A549 treated with dexamethasone at 1 μM for 4 hours (cell line): ENCODE data around the gene MORC4. TPM values are rescaled to one million over a fixed set of nuclear protein-coding genes. Genes with fewer than 3 reads are reported as not detected.

Source experiments
- total RNA-seq: library from RNA; stranded (reverse); fragments of 200-300 nt; extraction: Qiagen RNA extraction; gene quantifications from 5 replicates; pipeline ENCODE4 v1.2.3, GENCODE V29; 2022

Gene MORC4
- 28.4 to 37.6 TPM (median 33.5 TPM) in 5 replicates for total RNA-seq

GRCh38 chrX:107000013-107000515 is at the start of gene MORC4:
MORC4 (minus strand) TSS chrX:107000212; CDS start chrX:106999969, 243 bp downstream.

GRCh38 chrX:106919932-106920452 is 80.0 kb downstream of the MORC4 start, which contains the start of gene CLDN2:
CLDN2 (plus strand) TSS chrX:106920402; CDS start chrX:106928229, 7,827 bp downstream.

GRCh38 chrX:106903291-106903824 is 96.7 kb downstream of the MORC4 start, which contains the start of gene RIPPLY1:
RIPPLY1 (minus strand) TSS chrX:106903341; CDS start chrX:106903287, 54 bp downstream.

Other genes with a start within 250 kb of the MORC4 start
- 0.99 to 1.8 TPM (median 1.5 TPM) in 5 replicates for gene TBC1D8B, start 197.5 kb downstream of the MORC4 start, total RNA-seq
- 0.11 TPM in 2 of 5 replicates, not detected in the others for gene RIPPLY1, start 96.9 kb downstream of the MORC4 start, total RNA-seq
- 5.8 to 8.3 TPM (median 7.8 TPM) in 5 replicates for gene CLDN2, start 79.8 kb downstream of the MORC4 start, total RNA-seq
- 8.2 to 10.7 TPM (median 10.0 TPM) in 5 replicates for gene RBM41, start 118.6 kb upstream of the MORC4 start, total RNA-seq
- gene NUP62CL, start 206.2 kb upstream of the MORC4 start, total RNA-seq = 13.5 to 18.5 TPM (median 16.8 TPM) in 5 replicates
- 0.09 TPM in 1 of 5 replicates, not detected in the others for gene DNAAF6, start 206.4 kb upstream of the MORC4 start, total RNA-seq